Measurements from ENCODE around the gene JAG2.

JAG2 gene

GRCh38 chr14:105165761-105166485 lies 2.7 kb downstream of the JAG2 start:
- no peak for DNase-seq (ENCODE audit: low read depth in 2 of 2)

- DNase-seq (ENCODE audit: low read depth in 2 of 2): no peak
Measured at GRCh38 chr14:105165134-105165704, 3.4 kb downstream of the JAG2 start.

- no peak for DNase-seq (ENCODE audit: low read depth in 2 of 2)
Measured at GRCh38 chr14:105163040-105163742, 5.4 kb downstream of the JAG2 start.

- DNase-seq (ENCODE audit: low read depth in 2 of 2): no peak
Measured at GRCh38 chr14:105162669-105162979, 6.0 kb downstream of the JAG2 start.

- no peak for DNase-seq (ENCODE audit: low read depth in 2 of 2)
Measured at GRCh38 chr14:105161964-105162668, 6.5 kb downstream of the JAG2 start.

- no peak for DNase-seq (ENCODE audit: low read depth in 2 of 2)
Measured at GRCh38 chr14:105161309-105161708, 7.3 kb downstream of the JAG2 start.

GRCh38 chr14:105160776-105161175 lies 7.8 kb downstream of the JAG2 start:
- no peak for DNase-seq (ENCODE audit: low read depth in 2 of 2)

GRCh38 chr14:105159344-105159743 lies 9.2 kb downstream of the JAG2 start:
- DNase-seq (ENCODE audit: low read depth in 2 of 2): no peak

- DNase-seq (ENCODE audit: low read depth in 2 of 2): no peak
Measured at GRCh38 chr14:105158794-105159193, 9.8 kb downstream of the JAG2 start.

- DNase-seq (ENCODE audit: low read depth in 2 of 2): no peak
Measured at GRCh38 chr14:105157872-105158271, 10.7 kb downstream of the JAG2 start.

GRCh38 chr14:105156414-105157375 lies 11.9 kb downstream of the JAG2 start:
- DNase-seq (ENCODE audit: low read depth in 2 of 2): no peak

GRCh38 chr14:105155681-105156413 lies 12.7 kb downstream of the JAG2 start:
- DNase-seq (ENCODE audit: low read depth in 2 of 2): no peak

- DNase-seq (ENCODE audit: low read depth in 2 of 2): no peak
Measured at GRCh38 chr14:105155071-105155651, 13.4 kb downstream of the JAG2 start.

- no peak for DNase-seq (ENCODE audit: low read depth in 2 of 2)
Measured at GRCh38 chr14:105154476-105154871, 14.1 kb downstream of the JAG2 start.

GRCh38 chr14:105153739-105154475 lies 14.7 kb downstream of the JAG2 start:
- no peak for DNase-seq (ENCODE audit: low read depth in 2 of 2)

- no peak for DNase-seq (ENCODE audit: low read depth in 2 of 2)
Measured at GRCh38 chr14:105153331-105153731, 15.2 kb downstream of the JAG2 start.

- no peak for DNase-seq (ENCODE audit: low read depth in 2 of 2)
Measured at GRCh38 chr14:105152794-105153241, 15.8 kb downstream of the JAG2 start.

- DNase-seq (ENCODE audit: low read depth in 2 of 2): no peak
Measured at GRCh38 chr14:105151838-105152793, 16.5 kb downstream of the JAG2 start.

All from fibroblast of skin of left quadriceps (primary cell).